HG03565 (cell line): ENCODE measurements around the gene NKD2.

Experiments
- ATAC-seq: cut with Tn5 transposase; IDR thresholded peaks from one replicate; pipeline ENCODE4 v1.9.1; 2021; ENCODE audit warnings: mild to moderate bottlenecking, moderate library complexity; ENCODE audit not compliant: unreplicated experiment

NKD2 gene

DNA sequence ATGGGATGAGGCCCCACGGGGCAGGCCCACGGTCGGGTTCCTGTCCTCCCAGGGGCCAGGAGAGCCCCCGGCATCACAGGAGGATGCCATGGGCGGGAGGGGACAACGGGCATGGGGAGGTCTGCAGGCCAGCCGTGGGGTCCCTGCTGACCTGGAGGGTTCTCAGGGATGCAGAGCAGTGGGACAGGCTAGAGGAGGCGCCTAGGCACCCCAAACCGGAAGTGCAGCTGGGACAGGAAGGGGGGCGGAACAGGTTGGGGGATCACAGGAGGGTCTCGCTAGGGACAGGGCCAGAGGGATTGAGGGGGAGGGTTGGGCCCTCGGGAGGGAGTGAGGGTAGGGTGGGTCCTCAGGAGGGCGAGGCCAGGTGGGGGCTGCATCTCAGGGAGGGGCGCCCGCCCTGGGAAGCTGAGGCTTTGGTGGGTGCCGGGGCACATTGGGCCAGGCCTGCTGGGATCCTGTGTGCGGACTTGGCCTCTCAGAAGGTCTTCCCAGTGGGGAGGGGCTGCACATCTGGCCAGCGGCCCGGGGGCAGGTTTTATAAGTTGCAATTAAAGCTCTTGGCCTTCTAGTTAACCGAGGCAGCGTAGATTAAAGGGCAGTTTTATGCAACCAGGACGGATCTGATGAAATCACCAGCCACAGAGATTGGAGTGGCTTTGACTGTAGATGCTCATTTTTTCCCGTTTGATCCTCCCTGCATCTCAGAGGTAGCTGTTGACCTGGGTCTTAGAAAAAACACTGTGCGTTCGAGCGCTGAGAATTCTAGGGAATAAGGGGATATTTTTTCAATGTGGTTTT, 20.1 kb downstream of the NKD2 start:
- ATAC-seq: no peak

- ATAC-seq: no peak
Observed at GRCh38 chr5:1029282-1029944, 20.8 kb downstream of the NKD2 start.

GRCh38 chr5:1029945-1030625, 21.5 kb downstream of the NKD2 start:
- ATAC-seq: no peak

DNA sequence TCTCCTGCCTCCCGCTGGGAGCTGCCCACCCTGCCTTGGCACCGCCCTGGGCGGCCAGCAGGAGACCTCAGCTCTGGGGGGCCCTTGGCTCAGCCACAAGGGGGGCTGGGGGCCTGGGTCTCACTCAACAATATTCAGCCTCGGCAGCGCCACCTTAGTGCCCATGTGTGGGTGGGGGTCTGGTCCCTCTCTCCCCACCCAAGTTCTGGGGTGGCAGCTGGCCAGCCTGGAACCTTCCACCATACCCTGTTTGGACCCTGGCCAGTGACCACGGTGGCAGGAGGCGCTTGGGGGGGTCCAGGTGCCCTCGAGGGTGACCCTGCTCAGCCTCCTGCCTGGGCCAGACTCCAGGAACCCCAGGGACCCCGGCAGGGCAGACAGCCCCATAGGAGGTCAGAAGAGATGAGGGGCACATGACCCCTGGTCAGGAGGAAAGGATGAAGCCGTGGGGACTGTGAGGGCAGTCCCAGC, 22.2 kb downstream of the NKD2 start:
- no peak for ATAC-seq

- no peak for ATAC-seq
Observed at GRCh38 chr5:1031306-1031959, 22.8 kb downstream of the NKD2 start.

DNA sequence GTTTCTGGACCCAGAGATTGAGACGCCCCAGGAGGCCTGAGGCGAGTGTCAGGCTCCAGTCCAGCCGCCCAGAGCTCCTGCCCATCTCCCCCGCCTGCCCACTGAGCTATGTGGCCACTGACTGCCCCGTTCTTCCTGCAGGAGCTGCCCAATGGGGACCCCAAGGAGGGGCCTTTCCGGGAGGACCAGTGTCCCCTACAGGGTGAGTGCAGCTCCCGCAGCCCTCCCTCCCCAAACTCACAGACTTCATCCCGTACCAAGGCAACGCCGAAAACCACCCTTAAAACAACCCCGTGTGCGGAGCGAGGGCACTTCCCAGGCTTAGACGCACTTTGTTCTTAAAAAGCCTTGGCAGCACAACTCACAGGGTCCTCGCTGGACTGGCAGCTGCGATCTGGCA, 23.4 kb downstream of the NKD2 start:
- no peak for ATAC-seq

- no peak for ATAC-seq
Observed at GRCh38 chr5:1032551-1033027, 24.0 kb downstream of the NKD2 start.

GRCh38 chr5:1033178-1033577, 24.6 kb downstream of the NKD2 start:
- ATAC-seq: no peak

DNA sequence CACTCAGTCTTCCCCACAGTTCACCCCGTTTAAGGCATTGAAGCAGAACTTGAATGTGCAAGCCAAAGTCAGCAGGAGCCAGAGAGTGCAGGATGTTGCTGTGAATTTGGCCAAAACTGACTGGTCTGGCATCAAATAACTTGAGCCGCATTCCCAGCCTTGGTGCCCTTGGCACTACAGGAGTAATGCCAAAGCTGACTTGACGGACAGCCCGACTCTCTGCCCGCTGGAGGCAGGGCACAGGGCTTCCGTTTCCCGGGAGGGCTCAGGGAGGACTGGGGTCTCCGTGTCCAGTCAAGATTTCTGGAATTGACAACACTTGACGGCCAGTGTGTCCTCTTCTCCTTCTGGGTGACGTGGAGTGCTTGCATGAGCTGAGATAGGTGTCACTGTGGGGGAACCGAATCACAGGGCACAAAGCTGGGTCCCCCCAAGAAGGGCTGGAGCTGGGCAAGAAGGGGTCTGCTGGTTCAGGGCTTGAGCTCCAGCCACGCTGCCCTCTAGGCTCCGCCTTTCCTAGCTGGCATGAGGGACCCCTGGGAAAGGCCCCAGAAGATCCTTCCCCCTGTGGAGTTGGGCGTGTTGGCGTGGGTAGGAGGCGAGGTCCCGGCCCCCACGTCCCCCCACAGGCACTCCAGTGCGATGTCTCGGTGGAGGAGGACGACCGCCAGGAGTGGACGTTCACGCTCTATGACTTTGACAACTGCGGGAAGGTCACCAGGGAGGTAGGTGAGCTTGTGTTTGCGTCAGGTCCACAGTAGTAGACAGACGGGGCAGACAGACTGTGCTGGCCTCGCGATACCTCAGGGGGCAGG, 25.2 kb downstream of the NKD2 start:
- no peak for ATAC-seq

- no peak for ATAC-seq
Observed at GRCh38 chr5:1034421-1034905, 25.9 kb downstream of the NKD2 start.

DNA sequence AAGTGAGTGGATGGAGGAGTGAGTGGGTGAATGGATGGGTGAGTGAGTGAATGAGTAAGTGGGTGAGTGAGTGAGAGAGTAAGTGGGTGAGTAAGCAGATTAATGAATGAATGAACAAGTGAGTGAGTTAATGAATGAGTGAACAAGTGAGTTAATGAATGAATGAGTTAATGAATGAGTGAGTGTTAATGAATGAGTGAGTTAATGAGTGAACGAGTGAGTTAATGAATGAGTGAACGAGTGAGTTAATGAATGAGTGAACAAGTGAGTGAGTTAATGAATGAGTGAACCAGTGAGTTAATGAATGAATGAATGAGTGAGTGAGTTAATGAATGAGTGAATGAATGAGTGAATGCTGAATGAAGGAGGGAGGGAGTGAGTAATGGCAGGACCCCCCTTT, 26.4 kb downstream of the NKD2 start:
- no peak for ATAC-seq

GRCh38 chr5:1035421-1036405, 27.1 kb downstream of the NKD2 start:
- ATAC-seq: no peak

- no peak for ATAC-seq
Observed at GRCh38 chr5:1036504-1037122, 28.0 kb downstream of the NKD2 start.

DNA sequence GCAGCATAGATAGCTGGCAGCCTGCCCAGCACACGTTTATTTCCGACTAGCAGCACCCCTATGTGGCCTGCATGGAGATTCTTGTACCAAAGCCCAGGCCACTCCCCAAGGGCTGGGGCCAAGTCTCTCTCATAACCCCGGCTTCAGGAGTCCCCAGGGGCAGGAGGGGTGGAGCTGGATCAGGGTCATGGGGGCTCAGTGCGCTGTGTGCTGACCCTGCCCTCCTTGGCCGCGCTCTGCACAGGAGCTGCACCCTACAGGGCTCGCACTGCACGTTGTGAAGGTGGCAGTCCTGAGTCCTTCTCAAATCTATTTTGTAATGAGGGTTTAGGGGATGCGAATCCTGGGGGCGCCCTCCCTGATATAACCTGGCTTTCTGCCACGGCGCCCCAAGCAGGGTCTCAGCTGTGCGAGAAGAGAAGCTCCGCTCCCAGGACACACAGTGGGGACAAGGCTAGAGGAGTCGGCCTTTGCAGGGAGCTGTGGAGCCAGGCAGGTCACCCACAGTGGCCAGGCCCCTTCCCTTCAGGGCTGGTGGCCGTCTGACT, 28.6 kb downstream of the NKD2 start:
- ATAC-seq: no peak

DNA sequence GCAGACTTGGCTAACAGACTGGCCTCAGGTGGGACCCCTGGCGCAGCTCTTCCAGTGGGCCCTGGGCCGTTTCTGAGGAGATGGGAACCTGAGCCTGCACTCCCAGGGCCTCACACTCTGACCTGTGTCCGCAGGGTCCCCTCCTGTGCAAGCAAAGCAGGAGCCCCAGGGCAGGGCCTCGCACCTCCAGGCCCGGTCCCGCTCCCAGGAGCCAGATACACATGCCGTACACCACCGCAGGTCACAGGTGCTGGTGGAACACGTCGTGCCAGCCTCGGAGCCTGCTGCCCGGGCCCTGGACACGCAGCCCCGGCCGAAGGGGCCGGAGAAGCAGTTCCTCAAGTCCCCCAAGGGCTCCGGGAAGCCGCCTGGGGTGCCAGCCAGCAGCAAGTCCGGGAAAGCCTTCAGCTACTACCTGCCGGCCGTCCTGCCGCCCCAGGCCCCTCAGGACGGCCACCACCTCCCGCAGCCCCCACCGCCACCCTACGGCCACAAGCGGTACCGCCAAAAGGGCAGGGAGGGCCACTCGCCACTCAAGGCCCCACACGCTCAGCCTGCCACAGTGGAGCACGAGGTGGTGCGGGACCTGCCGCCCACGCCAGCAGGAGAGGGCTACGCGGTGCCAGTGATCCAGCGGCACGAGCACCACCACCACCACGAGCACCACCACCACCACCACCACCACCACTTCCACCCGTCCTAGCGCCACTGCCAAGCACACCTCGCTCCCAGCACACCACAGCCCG, 29.2 kb downstream of the NKD2 start:
- no peak for ATAC-seq

GRCh38 chr5:1038417-1039209, 30.0 kb downstream of the NKD2 start:
- no peak for ATAC-seq

DNA sequence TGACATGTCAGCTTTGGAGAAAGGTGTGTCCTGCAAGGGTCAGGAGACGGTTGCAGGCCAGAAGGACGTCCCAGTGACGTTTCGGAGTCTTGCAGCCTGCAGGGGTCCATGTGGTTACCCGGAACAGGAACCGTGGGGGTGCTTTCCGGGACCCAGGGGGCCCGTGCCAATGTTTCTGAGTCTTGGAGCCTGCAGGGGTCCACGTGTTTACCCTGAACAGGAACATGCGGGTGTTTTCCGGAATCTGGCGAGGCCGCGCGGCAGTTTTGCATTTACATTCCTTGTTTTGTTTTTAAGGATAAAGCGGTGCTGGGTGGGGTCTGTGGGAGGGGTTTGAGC, 30.6 kb downstream of the NKD2 start:
- no peak for ATAC-seq
